Heart left ventricle (tissue), 16 donors: ENCODE measurements around the gene CDH6. TPM values are rescaled to one million over a fixed set of nuclear protein-coding genes. Genes with fewer than 3 reads are reported as not detected.

Experiments used
- ATAC-seq, 4 donors: fragments of 200-7000 bp; cut with Tn5 transposase; one replicate each; pipeline ENCODE4 v1.9.1; 2020 to 2022; ENCODE audit warnings: moderate library complexity in 4 of 4, mild to moderate bottlenecking in 3 of 4, moderate number of reproducible peaks in 1 of 4
- DNase-seq, 5 donors: peaks; one replicate each; pipeline ENCODE4 v3.0.0-alpha.2; 2020
- H3K27ac ChIP-seq, 12 donors: fragments of 200-600 bp; sonication (generic) in 4 of 12; one replicate each; pipeline versions ENCODE4 v1.5.0 to v1.8.0; 2016 to 2022; ENCODE audit warnings: mild to moderate bottlenecking in 2 of 12
- H3K27me3 ChIP-seq, 9 donors: fragments of 200-600 bp; sonication (generic) in 2 of 9; one replicate each; pipeline versions ENCODE4 v1.5.1 to v1.8.0; 2016 to 2022; ENCODE audit warnings: mild to moderate bottlenecking in 3 of 9
- H3K36me3 ChIP-seq, 9 donors: fragments of 200-600 bp; sonication (generic) in 2 of 9; one replicate each; pipeline versions ENCODE4 v1.5.0 to v1.8.0; 2018 to 2022; ENCODE audit warnings: mild to moderate bottlenecking in 2 of 9
- H3K4me1 ChIP-seq, 12 donors: fragments of 200-600 bp; sonication (generic) in 4 of 12; one replicate each; pipeline versions ENCODE4 v1.5.0 to v1.8.0; 2016 to 2022; ENCODE audit warnings: mild to moderate bottlenecking in 3 of 12
- H3K4me3 ChIP-seq, 12 donors: fragments of 200-600 bp; sonication (generic) in 4 of 12; one replicate each; pipeline versions ENCODE4 v1.5.0 to v1.8.0; 2017 to 2022; ENCODE audit warnings: mild to moderate bottlenecking in 9 of 12, moderate library complexity in 4 of 12
- H3K9me3 ChIP-seq, 12 donors: fragments of 200-600 bp; sonication (generic) in 4 of 12; one replicate each; pipeline versions ENCODE4 v1.5.0 to v1.8.0; 2016 to 2022; ENCODE audit warnings: mild to moderate bottlenecking in 1 of 12
- CTCF ChIP-seq, 12 donors: fragments of 200-600 bp; sonication (generic) in 4 of 12; IDR thresholded peaks; one replicate each; pipeline versions ENCODE4 v1.5.0 to v1.8.0; 2018 to 2022; ENCODE audit warnings: antibody characterized with exemption in 12 of 12, mild to moderate bottlenecking in 5 of 12
- POLR2A ChIP-seq, 2 donors: fragments of 450-650 bp; IDR thresholded peaks; one replicate each; pipeline ENCODE4 v1.6.1; 2017; ENCODE audit warnings: antibody characterized with exemption in 2 of 2, mild to moderate bottlenecking in 2 of 2, moderate library complexity in 2 of 2
- WGBS, 4 donors: extraction: QIAGEN DNeasy Blood & Tissue Kit in 2 of 4; methylation state at CpG; one replicate each; pipeline versions ENCODE4 v1.1.5 to v1.1.7; 2013 to 2018; 5-methylcytosine and 5-hydroxymethylcytosine counted together
- intact Hi-C, 10 donors: fragments of 100-400 bp; cut with DNase I; formaldehyde crosslinking; loops; one replicate each; pipeline versions ENCODE4 v1.11.1 to v1.14.2; 2022
- polyA plus RNA-seq, 2 donors: library from polyadenylated mRNA; stranded (reverse); fragments of 200-250 nt; gene quantifications; one replicate each; pipeline ENCODE4 v1.2.3, GENCODE V29; 2013
- total RNA-seq, 9 donors: library from RNA; depleted of rRNA in 2 of 9; stranded (reverse); fragments of >200 nt in 2 of 9; fragmentation: NEBNext Ultra II Directional in 3 of 9; extraction: Animal tissue kit (Norgen Biotek cat#: 25700) in 3 of 9; gene quantifications; one replicate each; pipeline versions ENCODE4 v1.1.0 to v1.2.4, GENCODE V29; 2016 to 2023
- donor health status: ischemic (EF 13 %, LVEDD 7.1; RV severe dilation, severe dysfunction).
- donor health status: healthy with polysubstance abuse.
- donor health status: DM: no; HTN: yes; CAD: no.
- donor health status: DM: no; HTN: no; CAD: no.
- donor health status: ischemic (EF 25% LVEDD 6.9; RV normal size, moderate dysfunction).
- donor health status: ischemic (EF 25% LVEDD 5.7; RV mildly dilated, moderate dysfunction).
- donor health status: healthy.
- donor health status: DM: yes; HTN: yes; CAD: no.
- donor health status: ischemic (EF 35%, LVEDD 5.7; RV mildly dilated, moderate dysfunction).
- donor health status: nonischemic (EF 11% LVEDD 7.7; RV severe dilation, severe dysfunction).
- donor health status: DM: yes; HTN: yes; CAD: no.
- donor health status: PGD.
- donor health status: ischemic (EF 29% LVEDD 5.4; RV normal size, mild dysfunction).
- donor health status: nonischemic (EF 23%, LVEDD 6.1; RV moderate dilation, normal function).

Gene CDH6
- total and polyA plus RNA-seq, 11 donors, result 0.83 to 5.4 (median 3.1) TPM

DNA sequence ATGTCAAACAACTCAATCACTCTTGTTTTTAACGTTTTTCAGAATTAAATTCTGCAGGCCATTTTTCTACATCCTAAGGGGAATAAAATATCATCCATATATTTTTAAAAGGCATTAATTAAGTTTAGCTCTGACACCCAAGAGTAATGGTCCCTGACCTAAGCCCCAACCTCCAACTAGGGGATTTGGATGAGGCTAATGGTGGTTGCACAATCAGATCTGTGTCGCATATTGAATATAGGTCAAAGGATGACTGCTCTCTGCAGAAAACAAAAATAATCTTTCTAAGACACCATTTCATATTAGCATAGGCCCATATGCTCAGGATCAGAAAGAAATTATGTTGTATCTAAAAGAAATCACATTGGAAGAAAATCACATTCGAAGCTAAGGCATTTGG, 20.7 kb downstream of the CDH6 start:
- no peaks in the 10 kb centered on the region for H3K36me3 ChIP-seq
- 50 to 65% (median 57%) methylated on average over 3 of the region's 3 CpGs for WGBS, 4 donors
- no peak overlapping the region for H3K4me3 ChIP-seq
- TF ChIP-seq CTCF (IDR thresholded peaks at IDR 0.05) (no peak), POLR2A (IDR thresholded peaks at IDR 0.05) (no peak)
- DNase-seq, result no peak
- no peak overlapping the region for H3K27ac ChIP-seq
- H3K4me1 ChIP-seq, result no peaks in the 10 kb centered on the region
- intact Hi-C loops, result no loop called here
- no peak for ATAC-seq
- H3K9me3 ChIP-seq, result no peaks in the 10 kb centered on the region
- H3K27me3 ChIP-seq, result peaks cover 0 to 3% (median 0%) of the 10 kb centered on the region in 9 donors

DNA sequence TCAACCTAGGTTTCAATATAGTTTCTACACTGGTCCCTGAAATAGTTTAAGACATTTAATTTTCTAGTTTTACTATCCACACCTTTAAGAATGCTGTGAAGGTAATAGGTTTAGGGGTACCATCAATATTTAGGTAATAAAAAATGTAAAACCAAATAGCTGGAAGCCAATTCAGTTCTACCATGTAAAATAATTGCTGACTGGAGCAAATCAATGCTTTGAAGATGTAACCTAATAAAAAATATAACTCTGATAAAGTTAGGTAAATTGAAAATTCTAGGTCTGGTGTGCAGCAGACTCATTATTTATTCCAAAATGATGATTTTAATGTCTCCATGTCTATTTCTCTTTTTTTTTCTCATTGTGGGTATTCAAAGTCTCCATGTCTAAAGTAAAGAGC, 21.8 kb downstream of the CDH6 start:
- no peak overlapping the region for H3K4me3 ChIP-seq
- H3K27ac ChIP-seq, result no peak overlapping the region
- peaks cover 0 to 3% (median 0%) of the 10 kb centered on the region in 9 donors for H3K27me3 ChIP-seq
- no peaks in the 10 kb centered on the region for H3K36me3 ChIP-seq
- TF ChIP-seq POLR2A (IDR thresholded peaks at IDR 0.05) (no peak), CTCF (IDR thresholded peaks at IDR 0.05) (no peak)
- H3K9me3 ChIP-seq, result no peaks in the 10 kb centered on the region
- intact Hi-C loops, result no loop called here
- DNase-seq, result no peak
- no peak for ATAC-seq
- no peaks in the 10 kb centered on the region for H3K4me1 ChIP-seq

DNA sequence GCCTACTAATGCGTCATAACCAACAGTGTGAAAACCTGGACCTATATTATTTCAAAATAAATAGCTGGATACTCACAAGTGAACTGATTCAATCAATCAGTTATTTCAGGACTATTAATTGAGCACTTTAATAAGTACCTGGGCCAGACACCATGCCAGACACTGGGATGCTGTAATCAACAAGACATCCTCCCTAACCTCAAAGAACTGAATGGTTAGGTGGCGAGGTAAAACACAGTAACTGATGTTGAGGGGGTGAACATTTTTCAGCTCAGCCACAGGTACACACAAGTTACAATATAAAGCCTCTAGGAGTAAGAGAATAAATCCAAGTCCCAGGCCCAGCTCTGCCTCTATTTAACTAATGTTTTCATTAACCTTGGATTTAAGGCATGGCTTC, 24.0 kb downstream of the CDH6 start:
- no peak overlapping the region for H3K4me3 ChIP-seq
- no peaks in the 10 kb centered on the region for H3K9me3 ChIP-seq
- no peaks in the 10 kb centered on the region for H3K4me1 ChIP-seq
- H3K27me3 ChIP-seq, result peaks cover 0 to 3% (median 0%) of the 10 kb centered on the region in 9 donors
- ATAC-seq, result no peak
- no peak for DNase-seq
- TF ChIP-seq POLR2A (IDR thresholded peaks at IDR 0.05) (no peak), CTCF (IDR thresholded peaks at IDR 0.05) (no peak)
- H3K36me3 ChIP-seq, result no peaks in the 10 kb centered on the region
- intact Hi-C loops, result no loop called here
- WGBS, 4 donors, result 83 to 90% (median 89%) methylated on average over 2 of the region's 2 CpGs
- no peak overlapping the region for H3K27ac ChIP-seq

- no peak for DNase-seq
- intact Hi-C loops, result no loop called here
- H3K4me1 ChIP-seq, result no peaks in the 10 kb centered on the region
- whole genome bisulfite sequencing, 4 donors, result 86 to 93% (median 91%) methylated on average over 3 of the region's 3 CpGs
- ATAC-seq, result no peak
- peaks cover 0 to 3% (median 0%) of the 10 kb centered on the region in 9 donors for H3K27me3 ChIP-seq
- no peaks in the 10 kb centered on the region for H3K9me3 ChIP-seq
- no peak overlapping the region for H3K4me3 ChIP-seq
- no peaks in the 10 kb centered on the region for H3K36me3 ChIP-seq
- TF ChIP-seq CTCF (IDR thresholded peaks at IDR 0.05) (no peak), POLR2A (IDR thresholded peaks at IDR 0.05) (no peak)
- no peak overlapping the region for H3K27ac ChIP-seq
Observed at GRCh38 chr5:31218978-31219377, 25.5 kb downstream of the CDH6 start.
